Activated T-cell treated with anti-CD3 and anti-CD28 coated beads, Interleukin-2, amount 50 U/mL, for 48 hours (primary cell): Measurements from ENCODE around the gene DLG5.

Experiments
- DNase-seq, 2 experiments: peaks; one replicate each; pipeline ENCODE4 v3.0.0-alpha.2; 2020

The DLG5 gene

DNA sequence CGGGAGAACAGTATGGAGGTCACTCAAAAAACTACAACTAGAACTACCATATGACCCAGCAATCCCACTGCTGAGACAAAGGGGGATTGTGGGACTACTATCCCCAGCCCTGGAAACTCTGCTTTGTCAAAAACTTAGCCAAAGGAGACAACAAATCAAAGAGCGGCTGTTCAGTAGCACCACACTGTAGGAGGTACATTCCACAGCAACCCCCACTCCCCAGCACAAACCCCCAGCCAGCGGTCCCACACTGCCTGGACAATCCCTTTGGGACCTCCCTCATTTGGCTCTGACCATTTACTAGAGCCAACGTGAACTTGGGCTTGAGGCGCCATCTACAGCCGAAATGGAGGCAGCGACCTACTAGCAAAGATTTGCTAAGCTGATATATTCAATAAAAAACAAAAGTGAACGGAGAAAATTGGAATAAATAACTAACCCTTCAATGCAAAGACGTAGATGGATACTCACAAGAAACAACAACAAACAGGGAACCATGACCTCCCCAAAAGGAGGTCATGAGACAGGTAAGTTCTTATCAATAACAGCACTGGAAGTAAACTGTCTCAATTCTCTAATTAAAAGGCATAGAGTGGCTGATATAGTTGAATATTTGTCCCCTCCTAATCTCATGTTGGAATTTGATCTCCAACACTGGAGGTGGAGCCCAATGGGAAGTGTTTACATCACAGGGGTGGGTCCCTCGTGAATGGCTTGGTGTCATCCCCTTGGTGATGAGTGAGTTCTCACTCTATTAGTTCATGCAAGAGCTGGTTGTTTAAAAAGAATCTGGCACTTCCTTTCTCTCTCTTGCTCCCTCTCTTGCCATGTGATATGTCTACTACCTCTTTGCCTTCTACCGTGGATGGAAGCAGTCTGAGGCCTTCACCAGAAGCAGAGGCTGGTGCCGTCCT, 170.0 kb downstream of the DLG5 start:
- peak; percentile 26 to 29 for DNase-seq

DNA sequence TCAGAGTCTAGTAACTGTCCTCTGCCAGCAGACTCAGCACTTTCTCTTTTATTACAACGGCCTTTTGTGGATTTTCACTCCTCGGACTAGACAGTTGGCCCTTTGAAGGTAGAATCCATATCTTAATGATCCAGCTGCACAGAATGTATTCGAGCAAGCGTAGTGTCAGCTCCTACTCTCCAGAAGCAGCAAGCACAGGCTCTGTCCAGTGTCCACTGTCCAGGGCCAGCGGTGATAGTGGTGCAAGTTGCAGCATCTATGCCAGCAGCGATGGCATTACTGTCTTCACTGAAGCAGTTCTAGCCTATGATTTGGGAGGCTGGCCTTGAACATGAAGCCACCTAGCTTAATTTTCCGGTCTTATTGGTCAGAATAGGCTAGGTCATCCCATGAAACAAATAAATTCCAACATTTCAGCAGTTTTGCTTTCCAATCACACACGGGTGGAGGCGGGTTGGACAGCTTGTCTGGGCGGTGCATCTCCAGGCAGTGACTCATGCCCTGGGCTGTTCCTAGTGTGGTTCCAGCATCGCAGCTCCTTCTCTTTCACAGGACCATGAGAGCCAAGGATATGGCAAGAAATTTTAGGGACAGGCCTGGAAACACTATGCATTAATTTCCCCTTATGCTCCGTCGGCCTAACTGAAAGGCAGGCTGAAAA, 180.4 kb downstream of the DLG5 start:
- no peak for DNase-seq

DNA sequence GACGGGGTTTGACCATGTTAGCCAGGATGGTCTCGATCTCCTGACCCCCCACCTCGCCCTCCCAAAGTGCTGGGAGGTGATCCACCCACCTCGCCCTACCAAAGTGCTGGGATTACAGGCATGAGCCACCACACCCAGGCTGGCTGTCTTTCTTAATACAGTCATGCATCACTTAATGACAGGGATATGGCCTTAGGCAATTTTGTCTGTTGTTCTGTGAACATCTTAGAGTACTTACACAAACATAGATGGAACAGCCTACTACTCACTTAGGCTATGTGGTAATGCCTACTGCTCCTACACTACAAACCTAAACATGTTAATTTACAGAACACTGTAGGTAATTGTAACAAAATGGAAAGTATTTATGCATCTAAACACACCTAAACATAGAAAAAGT, 182.3 kb downstream of the DLG5 start:
- DNase-seq = no peak

DNA sequence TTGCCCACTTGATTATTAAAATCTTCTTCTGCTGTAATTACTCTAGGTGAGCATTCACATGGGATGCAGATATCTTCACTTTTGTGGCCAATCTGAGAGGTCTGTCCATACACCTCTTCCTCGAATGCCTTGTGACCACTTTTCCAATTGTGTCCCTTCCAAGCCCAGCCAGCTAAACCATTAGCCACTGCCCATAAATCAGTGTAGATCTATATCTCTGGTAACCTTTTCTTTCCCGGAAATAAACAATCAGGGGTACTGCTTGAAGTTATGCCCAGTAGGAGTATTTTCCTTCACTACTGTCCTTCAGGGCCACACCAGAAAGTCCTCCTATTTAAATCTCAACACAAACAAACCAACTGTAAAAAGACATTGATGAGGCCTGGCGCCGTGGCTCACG, 184.4 kb downstream of the DLG5 start:
- no peak for DNase-seq

DNA sequence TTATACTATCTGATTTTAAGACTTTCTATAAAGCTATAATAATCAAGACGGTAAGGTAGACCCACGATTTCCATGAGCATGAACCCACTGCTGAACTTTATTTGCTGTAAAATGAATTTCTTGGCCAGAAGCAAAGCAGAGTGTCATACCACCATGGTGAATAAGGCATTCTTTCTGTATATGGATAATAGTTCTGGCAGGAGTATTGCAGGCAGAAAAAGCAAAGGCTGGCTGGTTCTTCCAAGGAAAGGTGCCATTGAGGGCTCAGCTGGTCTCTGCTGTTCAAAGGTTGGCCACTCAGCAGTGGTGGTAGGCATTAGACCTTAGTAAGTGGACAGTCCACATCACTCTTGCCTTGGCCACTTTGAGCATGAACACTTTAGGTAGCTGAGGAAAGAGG, 184.8 kb downstream of the DLG5 start:
- DNase-seq = no peak
